ENCODE measurements around the gene STIMATE.

The STIMATE gene

GRCh38 chr3:52843108-52843865 is 54.1 kb downstream of the STIMATE start:
- in situ Hi-C loops (cut with MboI; ENCODE audit: low sequenced_read_pairs) = no loop called here

GRCh38 chr3:52842424-52842823 is 54.9 kb downstream of the STIMATE start:
- in situ Hi-C loops (cut with MboI; ENCODE audit: low sequenced_read_pairs) = no loop called here

- in situ Hi-C loops (cut with MboI; ENCODE audit: low sequenced_read_pairs) = no loop called here
These were observed 55.4 kb downstream of the STIMATE start for GRCh38 chr3:52841981-52842340.

- in situ Hi-C loops (cut with MboI; ENCODE audit: low sequenced_read_pairs) = no loop called here
These were observed 56.0 kb downstream of the STIMATE start for GRCh38 chr3:52841211-52841980.

GRCh38 chr3:52839892-52840545 is 57.3 kb downstream of the STIMATE start:
- in situ Hi-C loops (cut with MboI; ENCODE audit: low sequenced_read_pairs) = no loop called here

GRCh38 chr3:52839268-52839575 is 58.1 kb downstream of the STIMATE start:
- in situ Hi-C loops (cut with MboI; ENCODE audit: low sequenced_read_pairs) = no loop called here

- in situ Hi-C loops (cut with MboI; ENCODE audit: low sequenced_read_pairs) = no loop called here
These were observed 58.6 kb downstream of the STIMATE start for GRCh38 chr3:52838561-52839267.

- in situ Hi-C loops (cut with MboI; ENCODE audit: low sequenced_read_pairs) = no loop called here
These were observed 60.4 kb downstream of the STIMATE start for GRCh38 chr3:52836986-52837385.

- in situ Hi-C loops (cut with MboI; ENCODE audit: low sequenced_read_pairs) = no loop called here
These were observed 60.9 kb downstream of the STIMATE start for GRCh38 chr3:52836471-52836845.

GRCh38 chr3:52835766-52836470 is 61.4 kb downstream of the STIMATE start:
- in situ Hi-C loops (cut with MboI; ENCODE audit: low sequenced_read_pairs) = no loop called here

GRCh38 chr3:52834871-52835501 is 62.4 kb downstream of the STIMATE start, which contains the start of gene MUSTN1:
MUSTN1 (minus strand) TSS chr3:52835019; CDS start chr3:52834948, 71 bp downstream.
- in situ Hi-C loops (cut with MboI; ENCODE audit: low sequenced_read_pairs) = no loop called here

GRCh38 chr3:52833202-52833601 is 64.1 kb downstream of the STIMATE start:
- in situ Hi-C loops (cut with MboI; ENCODE audit: low sequenced_read_pairs) = no loop called here

GRCh38 chr3:52831500-52832301 is 65.6 kb downstream of the STIMATE start:
- in situ Hi-C loops (cut with MboI; ENCODE audit: low sequenced_read_pairs) = no loop called here

- in situ Hi-C loops (cut with MboI; ENCODE audit: low sequenced_read_pairs) = no loop called here
These were observed 66.7 kb downstream of the STIMATE start, which contains the start of gene ITIH4 for GRCh38 chr3:52830535-52831258. ITIH4 (minus strand) TSS chr3:52830672; CDS start chr3:52830642, 30 bp downstream.

- in situ Hi-C loops (cut with MboI; ENCODE audit: low sequenced_read_pairs) = no loop called here
These were observed 67.4 kb downstream of the STIMATE start for GRCh38 chr3:52829906-52830463.

GRCh38 chr3:52829482-52829881 is 67.9 kb downstream of the STIMATE start:
- in situ Hi-C loops (cut with MboI; ENCODE audit: low sequenced_read_pairs) = no loop called here

- in situ Hi-C loops (cut with MboI; ENCODE audit: low sequenced_read_pairs) = no loop called here
These were observed 69.4 kb downstream of the STIMATE start for GRCh38 chr3:52827866-52828376.

- in situ Hi-C loops (cut with MboI; ENCODE audit: low sequenced_read_pairs) = no loop called here
These were observed 69.9 kb downstream of the STIMATE start for GRCh38 chr3:52827441-52827840.
